GM12878 (cell line): ENCODE results near the gene EFNB2.

Source experiments
- ATF7 ChIP-seq: fragments of 450-650 bp; IDR thresholded peaks from 2 replicates; pipeline ENCODE4 v1.6.1; 2016; ENCODE audit warnings: low read depth, mild to moderate bottlenecking
- CEBPB ChIP-seq, 2 experiments: fragments of 150-350 bp in 1 of 2; IDR thresholded peaks; 2 replicates each; pipeline ENCODE4 v1.6.1; 2012 to 2014; ENCODE audit warnings: low read depth in 2 of 2, low read length in 2 of 2, borderline replicate concordance in 1 of 2, inconsistent platforms in 1 of 2
- EP300 ChIP-seq, 2 experiments: fragments of 150-350 bp in 1 of 2; IDR thresholded peaks; 2 replicates each; pipeline ENCODE4 v1.6.1; 2011 to 2012; ENCODE audit warnings: low read depth in 2 of 2, low read length in 2 of 2, borderline replicate concordance in 1 of 2, improper control_type of control experiment in 1 of 2, inconsistent platforms in 1 of 2; ENCODE audit not compliant: control insufficient read depth in 1 of 2
- EZH2 ChIP-seq: IDR thresholded peaks from 2 replicates; pipeline ENCODE4 v1.6.1; 2012; ENCODE audit warnings: low read depth, mild to moderate bottlenecking, control low read depth, inconsistent platforms, low read length, borderline replicate concordance; ENCODE audit not compliant: control insufficient read depth
- NFIC ChIP-seq: IDR thresholded peaks from 2 replicates; pipeline ENCODE4 v1.6.1; 2012; ENCODE audit warnings: low read depth, mild to moderate bottlenecking, inconsistent platforms, low read length, moderate library complexity
- POLR2A ChIP-seq: IDR thresholded peaks from 2 replicates; pipeline ENCODE4 v1.6.1; 2011; ENCODE audit warnings: low read depth, mild to moderate bottlenecking, low read length

- TF ChIP-seq EZH2 (no peak), EP300 (IDR thresholded peaks at IDR 0.05; ENCODE audit: borderline replicate concordance in 1 of 2, control insufficient read depth in 1 of 2, low read depth in 2 of 2, low read length in 2 of 2) (no peak), POLR2A (no peak), CEBPB (IDR thresholded peaks at IDR 0.05; ENCODE audit: borderline replicate concordance in 1 of 2, low read depth in 2 of 2, low read length in 2 of 2) (no peak), ATF7 (no peak), NFIC (no peak)
Measured at GRCh38 chr13:106533943-106534638, 1.4 kb downstream of the EFNB2 start.
